Osteocyte (in vitro differentiated cells): Measurements from ENCODE around the gene RB1. TPM values are rescaled to one million over a fixed set of nuclear protein-coding genes. Genes with fewer than 3 reads are reported as not detected.

Experiments used
- DNase-seq: peaks from one replicate; pipeline ENCODE4 v3.0.0; 2021; ENCODE audit warnings: mixed read lengths; ENCODE audit not compliant: unreplicated experiment; ENCODE audit errors: extremely low spot score
- H3K27ac Mint-ChIP-seq: one replicate; pipeline ENCODE4 v1.8.0; 2021; ENCODE audit warnings: mild to moderate bottlenecking, mixed read lengths; ENCODE audit not compliant: unreplicated experiment
- H3K27me3 Mint-ChIP-seq: one replicate; pipeline ENCODE4 v1.8.0; 2021; ENCODE audit warnings: mixed read lengths; ENCODE audit not compliant: unreplicated experiment
- H3K36me3 Mint-ChIP-seq: one replicate; pipeline ENCODE4 v1.8.0; 2021; ENCODE audit warnings: mixed read lengths; ENCODE audit not compliant: unreplicated experiment
- H3K4me1 Mint-ChIP-seq: one replicate; pipeline ENCODE4 v1.8.0; 2021; ENCODE audit warnings: mixed read lengths; ENCODE audit not compliant: unreplicated experiment
- H3K4me3 Mint-ChIP-seq: one replicate; pipeline ENCODE4 v1.8.0; 2021; ENCODE audit warnings: mild to moderate bottlenecking, moderate library complexity, mixed read lengths; ENCODE audit not compliant: unreplicated experiment
- H3K9me3 Mint-ChIP-seq: one replicate; pipeline ENCODE4 v1.8.0; 2021; ENCODE audit warnings: mixed read lengths; ENCODE audit not compliant: unreplicated experiment
- total RNA-seq: library from RNA; stranded (reverse); gene quantifications from 2 replicates; pipeline ENCODE4 v1.2.1, GENCODE V29; 2021
- TF ChIP-seq, protein P1 (sequence below): fragments of 200-600 bp; sonication (generic); IDR thresholded peaks from 2 replicates; pipeline ENCODE4 v1.5.0; 2021; ENCODE audit warnings: antibody characterized with exemption, mild to moderate bottlenecking, moderate library complexity

The RB1 gene
- total RNA-seq, 1 donor from 2014 or later: 42.3 TPM

DNA sequence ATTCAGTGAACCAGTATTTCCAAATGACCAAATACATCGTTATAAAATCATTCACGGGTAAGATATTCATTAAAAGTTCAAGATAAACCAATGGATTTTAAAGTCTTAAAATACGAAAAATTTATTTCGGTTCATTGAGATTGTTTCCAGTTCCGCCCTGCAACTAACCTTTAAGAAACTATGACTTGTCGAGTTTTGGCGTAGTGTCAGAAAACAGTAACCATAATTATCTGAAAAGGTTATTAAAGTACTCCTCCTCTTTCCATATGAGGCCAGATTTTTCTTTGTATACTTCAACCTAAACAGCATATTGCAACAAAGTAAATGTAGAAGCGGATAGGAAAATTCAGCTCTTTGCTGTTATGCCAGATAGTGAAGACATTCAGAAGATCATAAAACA lies 83.3 kb downstream of the RB1 start:
- Mint-ChIP-seq H3K4me3 (no peak overlapping the region), H3K27ac (no peak overlapping the region), H3K27me3 (no peaks in the 10 kb centered on the region)

DNA sequence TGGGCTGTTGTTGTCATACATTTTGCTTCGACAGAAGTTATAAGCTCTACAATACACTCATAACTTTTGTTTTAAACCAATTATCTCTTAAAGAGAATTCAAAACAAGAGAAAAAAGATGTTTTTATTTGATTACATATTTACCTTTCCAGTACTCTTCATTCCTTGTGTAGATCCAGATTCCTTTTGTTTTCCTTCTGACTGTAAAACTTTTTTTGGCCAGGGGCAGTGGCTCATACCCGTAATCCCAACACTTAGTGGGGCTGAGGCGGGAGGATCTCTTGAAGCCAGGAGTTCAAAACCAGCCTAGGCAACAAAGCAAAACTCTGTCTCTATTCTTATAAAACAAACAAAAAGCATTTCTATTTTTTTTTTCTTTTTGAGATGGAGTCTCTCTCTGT lies 87.7 kb downstream of the RB1 start:
- Mint-ChIP-seq H3K27me3 (no peaks in the 10 kb centered on the region), H3K4me3 (no peak overlapping the region), H3K9me3 (peaks cover 8% of the 10 kb centered on the region), H3K4me1 (peaks cover 4% of the 10 kb centered on the region), H3K36me3 (peaks cover 51% of the 10 kb centered on the region), H3K27ac (no peak overlapping the region)
- TF ChIP-seq, protein P1, sequence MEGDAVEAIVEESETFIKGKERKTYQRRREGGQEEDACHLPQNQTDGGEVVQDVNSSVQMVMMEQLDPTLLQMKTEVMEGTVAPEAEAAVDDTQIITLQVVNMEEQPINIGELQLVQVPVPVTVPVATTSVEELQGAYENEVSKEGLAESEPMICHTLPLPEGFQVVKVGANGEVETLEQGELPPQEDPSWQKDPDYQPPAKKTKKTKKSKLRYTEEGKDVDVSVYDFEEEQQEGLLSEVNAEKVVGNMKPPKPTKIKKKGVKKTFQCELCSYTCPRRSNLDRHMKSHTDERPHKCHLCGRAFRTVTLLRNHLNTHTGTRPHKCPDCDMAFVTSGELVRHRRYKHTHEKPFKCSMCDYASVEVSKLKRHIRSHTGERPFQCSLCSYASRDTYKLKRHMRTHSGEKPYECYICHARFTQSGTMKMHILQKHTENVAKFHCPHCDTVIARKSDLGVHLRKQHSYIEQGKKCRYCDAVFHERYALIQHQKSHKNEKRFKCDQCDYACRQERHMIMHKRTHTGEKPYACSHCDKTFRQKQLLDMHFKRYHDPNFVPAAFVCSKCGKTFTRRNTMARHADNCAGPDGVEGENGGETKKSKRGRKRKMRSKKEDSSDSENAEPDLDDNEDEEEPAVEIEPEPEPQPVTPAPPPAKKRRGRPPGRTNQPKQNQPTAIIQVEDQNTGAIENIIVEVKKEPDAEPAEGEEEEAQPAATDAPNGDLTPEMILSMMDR: no peak
- DNase-seq: no peak

More for the DNA sequence above, 83.3 kb downstream of the RB1 start:
- H3K4me1 Mint-ChIP-seq: no peaks in the 10 kb centered on the region
- TF ChIP-seq, protein P1: no peak
- no peak for DNase-seq
- no peaks in the 10 kb centered on the region for H3K9me3 Mint-ChIP-seq
- peaks cover 30% of the 10 kb centered on the region for H3K36me3 Mint-ChIP-seq

DNA sequence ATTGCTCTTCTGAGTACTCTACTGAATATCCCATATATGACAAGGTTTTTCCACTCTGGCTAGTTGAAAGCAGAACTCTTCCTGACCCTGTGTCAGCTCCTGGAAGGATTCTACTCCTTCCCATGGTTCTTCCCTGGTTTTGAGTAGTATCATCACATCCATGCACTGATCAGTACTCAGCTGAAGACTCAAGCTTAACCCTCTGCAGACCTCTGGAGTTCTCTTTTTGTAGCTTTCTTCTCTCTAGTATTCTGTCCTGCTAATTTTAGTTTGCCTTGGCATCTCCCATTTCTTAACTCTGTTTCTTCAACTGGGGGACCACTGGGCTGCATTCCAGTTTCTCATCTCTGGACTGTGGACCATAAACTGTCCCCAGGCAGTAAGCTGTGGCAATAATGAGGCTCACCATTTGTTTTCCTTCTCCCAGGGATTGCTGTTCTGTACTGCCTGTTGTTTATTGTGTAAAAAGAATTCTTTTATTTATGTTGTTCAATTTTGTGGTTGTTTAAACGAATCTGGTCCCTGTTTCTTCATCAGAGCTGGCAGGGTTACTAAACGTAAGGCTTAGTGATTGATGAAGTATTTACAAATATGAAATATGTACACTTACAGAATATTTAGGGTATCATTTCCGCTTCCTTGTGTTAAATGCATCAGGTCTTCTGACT lies 89.6 kb downstream of the RB1 start:
- no peak overlapping the region for H3K27ac Mint-ChIP-seq
- H3K27me3 Mint-ChIP-seq: no peaks in the 10 kb centered on the region
- TF ChIP-seq, protein P1: no peak
- no peak overlapping the region for H3K4me3 Mint-ChIP-seq
- peaks cover 10% of the 10 kb centered on the region for H3K9me3 Mint-ChIP-seq
- peaks cover 48% of the 10 kb centered on the region for H3K36me3 Mint-ChIP-seq
- no peak for DNase-seq
- H3K4me1 Mint-ChIP-seq: peaks cover 13% of the 10 kb centered on the region

DNA sequence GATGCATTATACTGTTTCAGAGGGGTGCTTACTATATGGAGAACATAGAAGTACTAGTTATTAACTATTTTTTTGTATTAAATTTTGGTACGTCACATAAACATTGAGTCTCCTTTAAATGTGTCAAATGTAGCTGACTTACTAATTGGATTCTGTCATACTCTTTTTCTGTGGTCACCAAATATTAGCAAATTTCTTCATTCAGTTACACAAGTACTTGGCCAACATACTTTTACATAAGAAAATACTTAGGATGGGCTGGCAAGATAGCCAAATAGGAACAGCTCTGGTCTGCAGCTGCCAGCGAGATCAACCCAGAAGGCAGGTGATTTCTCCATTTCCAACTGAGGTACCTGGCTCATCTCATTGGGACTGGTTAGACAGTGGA lies 90.1 kb downstream of the RB1 start:
- TF ChIP-seq, protein P1: no peak
- Mint-ChIP-seq H3K27ac (no peak overlapping the region), H3K27me3 (no peaks in the 10 kb centered on the region), H3K9me3 (peaks cover 10% of the 10 kb centered on the region), H3K4me3 (no peak overlapping the region), H3K4me1 (peaks cover 19% of the 10 kb centered on the region), H3K36me3 (peaks cover 45% of the 10 kb centered on the region)
- DNase-seq: no peak

DNA sequence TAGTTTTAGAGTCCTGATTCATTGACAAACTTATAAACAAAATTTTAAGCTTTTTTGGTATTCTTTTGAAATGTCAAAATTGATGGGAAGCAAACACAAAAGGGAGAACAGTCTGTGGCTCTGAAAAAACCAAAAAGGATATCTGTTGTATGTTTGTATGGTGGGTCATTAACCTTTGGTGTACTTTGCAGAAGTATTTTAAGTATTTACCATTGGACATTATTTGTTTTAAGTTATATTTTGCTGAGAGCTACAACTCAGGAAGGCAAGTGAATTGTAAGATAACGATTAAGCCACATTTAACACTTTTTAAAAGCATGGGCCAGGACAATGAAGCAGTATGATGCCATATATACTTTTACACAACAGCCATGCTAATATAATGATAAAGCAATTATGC lies 94.2 kb downstream of the RB1 start:
- H3K4me1 Mint-ChIP-seq: peaks cover 57% of the 10 kb centered on the region
- TF ChIP-seq, protein P1: no peak
- H3K27ac Mint-ChIP-seq: no peak overlapping the region
- no peak overlapping the region for H3K4me3 Mint-ChIP-seq
- H3K36me3 Mint-ChIP-seq: peaks cover 28% of the 10 kb centered on the region
- no peak for DNase-seq
- peaks cover 10% of the 10 kb centered on the region for H3K9me3 Mint-ChIP-seq
- no peaks in the 10 kb centered on the region for H3K27me3 Mint-ChIP-seq
